ENCODE results near the gene TUBB4B.

GRCh38 chr9:137279741-137280473 lies 38.8 kb downstream of the TUBB4B start:
- TF ChIP-seq POLR2AphosphoS5 (IDR thresholded peaks at IDR 0.05; ENCODE audit: low read depth, low read length) (no peak), POLR2A (IDR thresholded peaks at IDR 0.05; ENCODE audit: low read depth, low read length) (no peak), TAF1 (IDR thresholded peaks at IDR 0.05; ENCODE audit: borderline replicate concordance, low read depth, low read length) (no peak)
